Activated naive CD8-positive, alpha-beta T cell treated with anti-CD3 and anti-CD28 coated beads, Interleukin-2, amount 50 U/mL, for 24 hours (primary cell): ENCODE results near the gene CLINT1.
A peak's percentile ranks its signal among the peaks of the same experiment; 100 is the strongest.
"Not testable (repeated sequence)": the region's sequence is repeated elsewhere in the genome, so short reads cannot be mapped to it uniquely, and the experiment has no call there.

Source experiments
- ATAC-seq: fragments of 150-1000 bp; cut with Tn5 transposase; one replicate; pipeline ENCODE4 v1.10.0; 2021
- DNase-seq: peaks from one replicate; pipeline ENCODE4 v3.0.0; 2021
- H3K27ac Mint-ChIP-seq: one replicate; pipeline ENCODE4 v1.8.0; 2021; ENCODE audit warnings: mild to moderate bottlenecking, mixed read lengths
- H3K27me3 Mint-ChIP-seq: one replicate; pipeline ENCODE4 v1.8.0; 2021; ENCODE audit warnings: mixed read lengths
- H3K36me3 Mint-ChIP-seq: one replicate; pipeline ENCODE4 v1.8.0; 2021; ENCODE audit warnings: low read depth, mixed read lengths
- H3K4me1 Mint-ChIP-seq: one replicate; pipeline ENCODE4 v1.8.0; 2021; ENCODE audit warnings: mixed read lengths
- H3K4me3 Mint-ChIP-seq: one replicate; pipeline ENCODE4 v1.8.0; 2021; ENCODE audit warnings: mild to moderate bottlenecking, moderate library complexity, mixed read lengths
- H3K9me3 Mint-ChIP-seq: one replicate; pipeline ENCODE4 v1.8.0; 2021; ENCODE audit warnings: mixed read lengths

The CLINT1 gene

DNA sequence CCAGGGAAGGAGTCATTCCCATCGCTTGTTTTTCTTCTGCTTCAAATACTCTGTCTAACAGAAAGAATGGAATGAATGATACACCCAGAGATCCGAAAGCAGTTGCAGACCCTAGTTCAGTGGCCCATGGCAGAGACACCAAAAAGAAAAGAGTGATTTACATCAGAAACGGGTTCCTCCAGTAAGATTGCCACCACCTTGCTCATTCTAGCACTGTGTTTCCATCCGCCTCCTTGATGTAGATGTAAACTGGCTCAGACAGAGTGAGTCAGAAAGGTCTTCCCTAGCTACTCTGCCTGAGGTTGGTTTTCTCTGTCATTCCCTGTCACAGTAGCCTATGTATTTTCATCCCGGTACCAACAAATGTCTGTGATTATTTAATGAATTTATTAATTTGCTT, 15.9 kb upstream of the CLINT1 start:
- no peak for ATAC-seq
- Mint-ChIP-seq H3K27ac (no peak overlapping the region), H3K36me3 (no peaks in the 10 kb centered on the region), H3K27me3 (no peaks in the 10 kb centered on the region), H3K9me3 (no peaks in the 10 kb centered on the region), H3K4me1 (peaks cover 16% of the 10 kb centered on the region), H3K4me3 (no peak overlapping the region)
- no peak for DNase-seq

DNA sequence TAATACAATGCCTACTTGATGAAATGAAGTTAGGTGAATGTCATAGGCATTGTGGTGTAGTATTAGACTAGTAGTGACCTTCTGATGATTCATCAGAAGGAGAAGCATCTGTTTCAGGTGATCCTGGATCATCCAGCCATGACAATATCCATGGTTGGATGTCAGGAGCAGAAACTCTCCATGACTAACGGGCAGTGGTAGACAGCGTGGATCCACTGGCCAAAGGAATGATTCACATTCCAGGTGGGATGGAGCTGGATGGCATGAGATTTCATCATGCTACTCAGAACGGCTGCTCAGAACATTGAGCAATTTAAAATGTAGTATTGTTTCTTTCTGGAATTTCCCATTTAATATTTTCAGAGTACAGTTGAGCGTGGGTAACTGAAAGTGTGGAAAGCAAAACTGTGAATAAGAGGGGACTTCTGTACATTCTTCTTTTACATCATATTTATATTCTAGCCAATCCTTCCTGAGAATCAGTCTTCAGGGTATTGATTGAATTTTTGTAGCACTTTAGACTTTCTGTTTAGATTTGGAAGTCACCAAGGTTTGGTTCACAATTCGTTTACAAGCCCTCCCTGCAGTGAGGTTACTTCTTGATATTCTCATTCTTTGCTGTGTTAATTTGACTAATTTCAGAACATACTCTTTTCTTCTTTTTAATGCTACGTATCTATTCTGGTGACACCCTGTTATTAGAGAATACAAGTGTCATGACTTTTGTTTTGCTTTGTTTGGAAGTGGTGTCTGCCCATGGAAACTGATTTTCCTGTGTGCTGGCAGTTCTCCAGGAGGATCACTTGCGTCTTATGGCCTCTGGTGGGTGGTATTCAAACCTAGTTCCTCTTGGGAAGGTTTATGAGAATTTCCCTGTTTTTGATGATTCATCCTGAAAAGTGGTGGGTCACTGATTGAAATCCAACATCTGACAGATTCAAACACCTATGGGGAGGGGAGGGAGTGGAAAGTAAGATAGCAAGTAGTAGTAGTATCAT, 12.2 kb upstream of the CLINT1 start:
- DNase-seq (no peak), ATAC-seq (peak; percentile 65)
- Mint-ChIP-seq H3K27me3 (no peaks in the 10 kb centered on the region), H3K27ac (peak overlapping the region; percentile 73), H3K4me1 (peaks cover 16% of the 10 kb centered on the region), H3K4me3 (peak overlapping the region; percentile 4), H3K36me3 (no peaks in the 10 kb centered on the region), H3K9me3 (no peaks in the 10 kb centered on the region)

DNA sequence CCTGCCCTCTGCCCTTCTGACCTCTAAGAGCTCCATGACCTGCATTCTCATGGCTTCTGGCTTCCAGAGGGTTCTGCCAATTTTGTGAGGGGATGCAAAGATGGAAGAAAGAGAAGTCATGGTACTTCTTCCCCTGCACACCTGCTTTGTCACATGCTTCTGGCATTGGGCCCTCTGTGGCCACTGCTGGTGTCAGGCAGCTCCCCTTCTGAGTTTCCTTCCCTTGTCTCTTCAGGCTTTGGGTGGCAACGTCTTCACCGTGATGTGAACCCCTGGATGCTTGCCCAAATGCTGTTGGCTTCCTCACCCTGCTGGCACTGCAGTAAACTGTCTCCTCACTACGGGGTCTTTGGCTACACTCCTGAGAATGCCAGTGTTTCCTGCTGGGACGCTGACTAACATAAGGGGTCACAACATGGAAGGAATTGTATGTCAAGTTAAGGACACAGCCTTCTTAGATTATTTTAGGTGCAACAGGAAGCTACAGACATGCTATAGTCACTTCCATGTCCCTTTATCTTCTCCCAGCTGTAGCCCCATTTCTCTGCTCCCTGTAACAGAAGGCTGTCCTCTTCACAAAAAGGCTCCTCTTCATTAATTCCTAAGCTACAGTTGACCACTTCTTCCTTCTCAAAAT, 8.9 kb upstream of the CLINT1 start:
- no peaks in the 10 kb centered on the region for H3K36me3 Mint-ChIP-seq
- H3K9me3 Mint-ChIP-seq, result no peaks in the 10 kb centered on the region
- DNase-seq, result no peak
- peaks cover 21% of the 10 kb centered on the region for H3K4me1 Mint-ChIP-seq
- H3K27ac Mint-ChIP-seq, result no peak overlapping the region
- ATAC-seq, result no peak
- no peaks in the 10 kb centered on the region for H3K27me3 Mint-ChIP-seq
- H3K4me3 Mint-ChIP-seq, result no peak overlapping the region

DNA sequence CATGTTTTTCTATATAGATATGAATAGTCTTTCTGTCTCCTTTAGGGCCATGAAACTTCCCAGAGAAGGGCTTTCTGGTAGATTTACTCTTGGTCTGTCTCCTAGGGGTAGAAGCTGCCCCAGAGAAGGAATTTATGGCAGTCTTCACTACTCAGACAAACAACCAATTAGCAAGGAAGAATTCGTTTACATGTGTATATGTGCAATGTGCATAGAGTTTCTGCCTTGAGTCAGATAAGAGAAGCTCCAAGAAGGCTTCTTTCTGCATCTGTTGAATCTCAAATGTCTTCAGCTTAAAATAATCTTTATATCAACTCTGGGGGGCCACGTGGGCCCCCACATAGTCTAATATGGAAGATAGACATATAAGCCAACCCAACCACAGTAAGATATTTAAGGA, 7.6 kb upstream of the CLINT1 start:
- DNase-seq, result no peak
- no peaks in the 10 kb centered on the region for H3K9me3 Mint-ChIP-seq
- H3K4me1 Mint-ChIP-seq, result peaks cover 22% of the 10 kb centered on the region
- H3K36me3 Mint-ChIP-seq, result no peaks in the 10 kb centered on the region
- H3K27ac Mint-ChIP-seq, result no peak overlapping the region
- H3K27me3 Mint-ChIP-seq, result no peaks in the 10 kb centered on the region
- H3K4me3 Mint-ChIP-seq, result no peak overlapping the region
- ATAC-seq, result no peak

DNA sequence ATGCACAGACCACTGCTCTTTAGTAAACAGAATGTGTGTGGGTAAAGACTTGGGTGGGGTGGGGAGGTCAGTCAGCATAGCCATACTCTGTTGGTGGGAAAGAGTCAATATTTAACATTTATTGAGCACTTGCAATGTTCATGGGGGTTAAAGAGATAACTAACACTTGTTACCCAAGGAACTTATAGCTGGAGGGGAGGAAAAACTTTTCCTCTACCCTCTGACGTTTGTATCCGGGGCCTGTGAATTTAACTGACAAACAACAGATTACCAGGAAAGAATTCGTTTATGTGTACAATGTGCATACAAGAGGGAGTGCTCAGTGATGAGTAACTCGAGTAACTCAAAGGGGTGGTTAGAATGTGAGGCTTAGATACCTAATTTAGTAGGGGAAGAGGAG, 6.8 kb upstream of the CLINT1 start:
- ATAC-seq (no peak), DNase-seq (no peak)
- Mint-ChIP-seq H3K36me3 (no peaks in the 10 kb centered on the region), H3K27me3 (no peaks in the 10 kb centered on the region), H3K4me3 (no peak overlapping the region), H3K4me1 (peaks cover 22% of the 10 kb centered on the region), H3K9me3 (no peaks in the 10 kb centered on the region), H3K27ac (no peak overlapping the region)

DNA sequence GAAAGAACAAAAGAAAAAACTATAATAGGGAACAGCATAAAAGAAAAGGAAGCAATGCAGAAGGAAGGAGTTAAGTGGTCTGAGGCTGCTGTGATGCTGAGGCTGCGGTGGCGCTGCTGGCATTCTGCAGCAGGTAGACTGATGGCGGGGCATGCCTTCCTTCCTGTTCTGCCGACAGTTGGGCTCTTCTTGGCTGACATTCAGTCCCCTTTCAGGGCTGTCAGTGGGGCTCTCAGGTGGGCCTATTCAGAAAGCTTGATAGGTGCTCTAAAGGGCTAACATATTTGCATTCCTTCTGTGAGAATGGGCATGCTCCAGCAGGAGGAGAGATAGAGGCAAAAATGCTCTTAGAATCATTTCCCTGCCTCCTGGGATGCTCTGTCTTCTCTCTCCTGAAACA, 5.1 kb upstream of the CLINT1 start:
- no peak for DNase-seq
- Mint-ChIP-seq H3K36me3 (no peaks in the 10 kb centered on the region), H3K27me3 (no peaks in the 10 kb centered on the region), H3K4me3 (no peak overlapping the region), H3K4me1 (peaks cover 33% of the 10 kb centered on the region), H3K9me3 (no peaks in the 10 kb centered on the region), H3K27ac (no peak overlapping the region)
- no peak for ATAC-seq

DNA sequence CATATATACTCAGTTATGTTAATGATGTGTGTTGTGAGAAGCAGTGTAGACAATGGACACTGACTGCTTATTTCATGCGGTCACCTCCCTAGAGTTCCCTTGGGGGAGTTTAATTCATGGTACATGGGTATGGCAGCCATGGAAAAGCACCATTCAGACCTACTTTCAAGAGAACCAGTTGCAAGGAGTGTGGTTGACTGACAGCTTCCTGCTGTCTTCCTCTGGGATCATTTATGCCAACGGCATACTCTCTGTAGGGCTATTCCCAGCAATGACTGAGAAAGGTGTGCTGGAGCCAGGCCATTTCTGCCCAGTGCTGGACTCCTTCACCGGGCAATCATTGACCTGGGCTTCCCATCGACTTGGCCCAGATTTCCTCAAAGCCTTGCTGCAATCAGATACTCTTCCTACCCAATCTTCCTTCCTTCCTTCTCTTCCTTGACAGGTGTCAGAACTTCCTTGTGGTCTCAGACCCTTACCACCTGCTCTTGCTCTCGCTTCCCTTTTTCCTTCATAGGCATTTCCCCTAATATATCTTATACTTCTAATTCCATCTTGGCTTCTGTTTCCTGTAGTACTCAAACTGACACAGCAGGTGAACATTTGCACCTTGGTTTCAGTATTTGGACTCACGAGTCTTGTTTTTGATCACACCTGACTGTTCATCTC, 3.4 kb upstream of the CLINT1 start:
- peaks cover 3% of the 10 kb centered on the region for H3K36me3 Mint-ChIP-seq
- H3K9me3 Mint-ChIP-seq, result no peaks in the 10 kb centered on the region
- no peaks in the 10 kb centered on the region for H3K27me3 Mint-ChIP-seq
- no peak overlapping the region for H3K4me3 Mint-ChIP-seq
- ATAC-seq (no peak), DNase-seq (no peak)
- no peak overlapping the region for H3K27ac Mint-ChIP-seq
- peaks cover 42% of the 10 kb centered on the region for H3K4me1 Mint-ChIP-seq

DNA sequence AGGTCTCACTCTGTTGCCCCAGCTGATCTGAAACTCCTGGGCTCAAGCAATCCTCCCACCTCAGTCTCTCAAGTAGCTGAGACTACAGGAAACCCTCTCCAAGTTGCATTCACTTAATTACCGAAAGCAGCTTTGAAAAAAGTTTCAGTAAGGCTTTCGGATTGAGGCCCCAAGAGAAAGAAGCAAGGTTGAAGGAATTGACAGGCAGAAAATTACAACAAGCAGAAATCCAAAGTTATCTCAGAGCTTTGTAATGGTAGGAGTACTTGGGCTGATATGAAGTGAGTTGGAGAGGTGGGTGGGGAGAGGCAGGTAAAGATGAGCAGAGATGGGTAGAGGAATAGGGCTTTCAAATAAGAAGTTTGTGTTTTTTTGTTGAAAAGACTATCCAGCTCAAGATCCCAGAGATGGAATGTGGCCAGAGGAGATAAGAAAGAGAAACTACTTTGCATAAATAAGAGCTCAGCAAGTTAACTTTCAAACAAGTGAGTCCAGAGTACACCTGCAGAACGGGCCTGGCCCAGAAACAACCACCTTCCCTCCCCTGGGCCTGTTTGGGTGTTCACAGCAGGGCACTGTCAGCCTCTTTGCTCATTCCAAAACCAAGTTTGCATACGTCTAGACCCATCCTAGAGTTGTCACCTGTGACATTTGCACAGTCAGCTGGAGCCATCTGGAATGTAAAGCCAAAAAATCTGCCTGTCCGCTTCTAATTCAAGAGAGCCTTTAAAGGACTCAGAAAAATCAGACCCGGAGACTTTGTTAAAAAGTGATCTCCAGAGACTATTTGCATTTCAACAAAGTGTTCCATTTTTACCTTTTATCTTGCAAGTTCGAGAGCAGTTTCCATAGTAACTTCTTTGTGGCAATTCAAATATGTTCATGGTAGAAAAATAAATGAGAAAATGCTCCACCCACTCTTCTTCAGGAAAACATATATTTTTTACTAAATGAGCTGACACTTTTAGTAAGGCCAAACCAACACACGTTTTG, 2.2 kb upstream of the CLINT1 start:
- Mint-ChIP-seq H3K27me3 (no peaks in the 10 kb centered on the region), H3K4me3 (peak overlapping the region; percentile 46), H3K36me3 (peaks cover 10% of the 10 kb centered on the region), H3K4me1 (peaks cover 52% of the 10 kb centered on the region), H3K9me3 (no peaks in the 10 kb centered on the region), H3K27ac (peak overlapping the region; percentile 59)
- no peak for DNase-seq
- no peak for ATAC-seq

DNA sequence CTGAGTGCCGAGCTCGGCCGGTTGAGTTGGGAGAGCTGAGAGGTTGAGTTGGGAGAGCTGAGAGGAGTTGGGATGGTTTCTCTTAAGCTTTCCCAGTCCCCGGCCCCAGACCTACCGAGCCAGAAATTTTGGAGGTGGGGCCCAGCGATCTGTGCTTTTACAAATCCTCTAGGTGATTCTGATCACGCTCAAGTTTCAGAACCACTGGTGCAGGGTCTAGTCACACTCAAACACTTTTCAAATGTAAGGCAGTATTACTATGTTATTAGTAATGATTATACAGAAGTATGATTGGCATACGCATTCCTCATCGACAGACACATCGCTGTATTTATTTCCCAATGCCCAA, 256 bp upstream of the CLINT1 start:
- Mint-ChIP-seq H3K4me3 (peak overlapping the region; percentile 95), H3K9me3 (no peaks in the 10 kb centered on the region), H3K27ac (peak overlapping the region; percentile 97), H3K4me1 (peaks cover 70% of the 10 kb centered on the region), H3K27me3 (no peaks in the 10 kb centered on the region), H3K36me3 (peaks cover 16% of the 10 kb centered on the region)
- no peak for ATAC-seq
- no peak for DNase-seq

DNA sequence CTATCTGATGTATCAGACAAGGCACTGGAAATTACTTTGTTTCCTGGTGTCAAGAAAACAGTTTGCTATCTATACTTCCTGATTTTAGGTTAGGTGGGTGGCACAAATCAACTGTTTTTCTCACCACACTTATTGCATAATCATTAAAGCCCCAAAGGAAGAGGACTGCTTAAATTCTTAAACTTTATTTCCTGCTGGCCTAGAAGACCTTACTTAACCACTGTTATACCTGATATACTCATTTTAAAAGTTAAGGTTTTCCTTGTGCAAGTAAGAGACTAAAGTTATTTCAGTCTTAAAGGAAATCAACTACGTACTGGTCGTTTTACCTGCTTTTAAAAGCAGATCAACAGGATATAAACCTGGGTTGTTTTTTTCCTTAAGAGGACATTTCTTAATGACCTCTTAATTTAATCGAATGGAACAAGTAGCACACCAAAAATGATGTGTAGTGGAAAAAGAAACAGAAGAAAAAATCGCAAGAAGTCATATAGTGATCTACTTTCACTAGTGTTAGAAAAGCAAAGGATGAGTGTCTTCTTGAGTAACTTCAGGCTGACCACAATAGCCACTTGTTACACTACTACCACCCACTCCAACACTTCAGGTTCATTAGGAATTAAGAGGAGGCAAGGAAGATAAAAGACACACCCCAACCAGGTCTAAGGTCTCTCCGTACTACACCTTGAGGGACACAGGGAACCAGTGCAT, 974 bp downstream of the CLINT1 start:
- H3K4me1 Mint-ChIP-seq, result peaks cover 73% of the 10 kb centered on the region
- H3K9me3 Mint-ChIP-seq, result no peaks in the 10 kb centered on the region
- DNase-seq (no peak), ATAC-seq (peak; percentile 83)
- H3K36me3 Mint-ChIP-seq, result peaks cover 16% of the 10 kb centered on the region
- H3K4me3 Mint-ChIP-seq, result peak overlapping the region; percentile 95
- peak overlapping the region; percentile 97 for H3K27ac Mint-ChIP-seq
- no peaks in the 10 kb centered on the region for H3K27me3 Mint-ChIP-seq

DNA sequence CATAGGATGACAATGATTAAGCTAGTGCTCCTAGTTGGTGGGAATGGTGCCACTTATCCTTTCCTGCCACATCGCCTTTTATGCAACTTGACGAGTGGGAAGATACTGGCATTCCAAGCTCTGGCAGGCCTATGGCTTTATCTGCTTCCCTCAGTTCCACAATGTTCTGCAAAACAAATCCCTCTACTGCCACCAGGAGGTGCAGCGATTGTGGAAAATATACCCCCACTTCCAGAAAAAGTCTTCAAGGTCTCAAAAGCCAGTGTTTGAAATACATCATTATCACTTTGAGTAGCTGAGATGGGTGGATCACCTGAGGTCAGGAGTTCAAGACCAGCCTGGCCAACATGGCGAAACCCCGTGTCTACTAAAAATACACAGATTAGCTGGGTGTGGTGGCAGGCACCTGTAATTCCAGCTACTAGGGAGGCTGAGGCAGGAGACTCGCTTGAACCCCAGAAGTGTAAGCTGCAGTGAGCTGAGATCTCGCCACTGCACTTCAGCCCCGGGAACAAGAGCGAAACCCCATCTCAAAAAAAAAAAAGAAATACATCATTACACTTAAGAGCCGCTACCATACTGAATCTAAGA, 3.4 kb downstream of the CLINT1 start:
- Mint-ChIP-seq H3K9me3 (no peaks in the 10 kb centered on the region), H3K4me1 (peaks cover 67% of the 10 kb centered on the region), H3K27me3 (no peaks in the 10 kb centered on the region), H3K4me3 (peak overlapping the region; percentile 30), H3K27ac (no peak overlapping the region), H3K36me3 (peaks cover 21% of the 10 kb centered on the region)
- DNase-seq (peak; percentile 13), ATAC-seq (no peak)

DNA sequence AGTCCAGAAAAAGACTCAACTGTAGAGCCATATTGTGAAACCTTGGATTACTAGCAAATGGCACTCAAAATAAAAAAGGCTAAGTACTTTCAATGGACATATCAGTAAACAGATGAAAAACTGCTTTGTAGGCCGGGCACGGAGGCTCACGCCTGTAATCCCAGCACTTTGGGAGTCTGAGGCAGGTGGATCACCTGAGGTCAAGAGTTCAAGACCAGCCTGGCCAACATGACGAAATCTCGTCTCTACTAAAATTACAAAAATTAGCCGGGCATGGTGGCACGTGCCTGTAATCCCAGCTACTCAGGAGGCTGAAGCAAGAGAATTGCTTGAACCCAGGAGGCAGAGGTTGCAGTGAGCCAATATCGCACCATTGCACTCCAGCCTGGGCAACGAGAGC, 5.6 kb downstream of the CLINT1 start:
- H3K27ac Mint-ChIP-seq, ATAC-seq, H3K4me3 Mint-ChIP-seq, H3K27me3 Mint-ChIP-seq, H3K9me3 Mint-ChIP-seq, DNase-seq: not testable (repeated sequence)
- Mint-ChIP-seq H3K36me3 (peaks cover 25% of the 10 kb centered on the region), H3K4me1 (peaks cover 56% of the 10 kb centered on the region)

DNA sequence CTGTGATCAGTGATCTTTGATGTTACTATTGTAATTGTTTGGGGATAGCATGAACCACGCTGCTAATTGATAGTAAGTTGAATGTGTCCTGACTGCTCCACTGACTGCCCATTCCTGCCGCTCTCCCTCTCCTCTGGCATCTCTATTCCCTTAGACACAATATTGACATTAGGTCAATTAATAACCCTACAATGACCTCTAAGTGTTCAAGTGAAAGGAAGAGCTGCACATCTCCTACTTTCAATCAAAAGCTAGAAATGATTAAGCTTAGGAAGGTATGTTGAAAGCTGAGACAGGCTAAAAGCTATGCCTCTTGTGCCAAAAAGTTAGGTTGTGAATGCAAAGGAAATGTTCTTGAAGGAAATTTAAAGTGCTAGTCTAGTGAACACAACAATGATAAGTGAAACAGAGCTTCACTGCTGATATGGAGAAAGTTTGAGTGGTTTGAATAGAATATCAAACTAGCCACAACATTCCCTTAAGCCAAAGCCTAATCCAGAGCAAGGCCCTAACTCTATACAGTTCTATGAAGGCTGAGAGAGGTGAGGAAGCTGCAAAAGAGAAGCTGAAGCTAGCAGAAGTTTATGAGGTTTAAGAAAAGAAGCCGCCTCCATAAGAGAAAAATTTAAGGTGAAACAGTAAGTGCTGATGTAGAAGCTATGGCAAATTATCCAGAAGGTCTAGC, 12.9 kb downstream of the CLINT1 start:
- Mint-ChIP-seq H3K4me3 (no peak overlapping the region), H3K36me3 (peaks cover 23% of the 10 kb centered on the region), H3K27me3 (no peaks in the 10 kb centered on the region), H3K4me1 (peaks cover 19% of the 10 kb centered on the region), H3K9me3 (no peaks in the 10 kb centered on the region), H3K27ac (no peak overlapping the region)
- DNase-seq (no peak), ATAC-seq (no peak)
